ENCODE measurements around the gene DSCAM. TPM values are rescaled to one million over a fixed set of nuclear protein-coding genes. Genes with fewer than 3 reads are reported as not detected.

DSCAM gene
- total RNA-seq, 1 experiment from 2014 or later, result 0.13 TPM

- TF ChIP-seq JUN (CRISPR knock-in tag; IDR thresholded peaks at IDR 0.05) (no peak), TP53 (CRISPR knock-in tag; IDR thresholded peaks at IDR 0.05) (no peak), NFYB (CRISPR knock-in tag; conservative IDR thresholded peaks at IDR 0.05; ENCODE audit: low read depth) (no peak), ZNF138 (CRISPR knock-in tag; conservative IDR thresholded peaks at IDR 0.05) (no peak), MYBL2 (CRISPR knock-in tag; IDR thresholded peaks at IDR 0.05) (no peak), ATF1 (CRISPR knock-in tag; IDR thresholded peaks at IDR 0.05) (no peak), ZNF396 (CRISPR knock-in tag; IDR thresholded peaks at IDR 0.05; ENCODE audit: borderline replicate concordance) (no peak), GRHL2 (CRISPR knock-in tag; IDR thresholded peaks at IDR 0.05; ENCODE audit: insufficient replicate concordance, severe bottlenecking) (no peak), SOX15 (CRISPR knock-in tag; IDR thresholded peaks at IDR 0.05) (no peak), SP1 (CRISPR knock-in tag; conservative IDR thresholded peaks at IDR 0.05) (no peak), GTF2I (CRISPR knock-in tag; conservative IDR thresholded peaks at IDR 0.05) (no peak), TEAD1 (CRISPR knock-in tag; IDR thresholded peaks at IDR 0.05) (no peak), KAT7 (CRISPR knock-in tag; IDR thresholded peaks at IDR 0.05; ENCODE audit: borderline replicate concordance) (no peak), ZNF232 (CRISPR knock-in tag; IDR thresholded peaks at IDR 0.05) (no peak)
- ATAC-seq (no peak), DNase-seq (ENCODE audit: low spot score) (no peak)
- Mint-ChIP-seq H3K4me3 (no peak overlapping the region), H3K36me3 (0 out of 2 replicates have a peak, but pooled peaks cover 3% of the 10 kb centered on the region), H3K27me3 (ENCODE audit: low read depth) (no peaks in the 10 kb centered on the region), H3K27ac (no peak overlapping the region), H3K9me3 (peaks cover 16% of the 10 kb centered on the region), H3K4me1 (peaks cover 3% of the 10 kb centered on the region)
- ChIA-PET CTCF (no interaction called here), POLR2A (no interaction called here)
Observed at GRCh38 chr21:40556442-40556968, 290.5 kb downstream of the DSCAM start.

GRCh38 chr21:40555021-40555528 is 291.9 kb downstream of the DSCAM start:
- POLR2A ChIA-PET, result no interaction called here
- Mint-ChIP-seq H3K36me3 (peaks cover 12% of the 10 kb centered on the region), H3K4me3 (no peak overlapping the region), H3K9me3 (peaks cover 27% of the 10 kb centered on the region), H3K27me3 (ENCODE audit: low read depth) (no peaks in the 10 kb centered on the region), H3K4me1 (peaks cover 10% of the 10 kb centered on the region), H3K27ac (no peak overlapping the region)
- ATAC-seq (no peak), DNase-seq (ENCODE audit: low spot score) (no peak)
- TF ChIP-seq ZNF121 (CRISPR knock-in tag; IDR thresholded peaks at IDR 0.05) (no peak), GTF2I (CRISPR knock-in tag; conservative IDR thresholded peaks at IDR 0.05) (no peak), ELF4 (CRISPR knock-in tag; IDR thresholded peaks at IDR 0.05; ENCODE audit: low read depth) (no peak), TEAD1 (CRISPR knock-in tag; IDR thresholded peaks at IDR 0.05) (no peak), TCF7 (CRISPR knock-in tag; IDR thresholded peaks at IDR 0.05; ENCODE audit: low read depth) (no peak), CREB1 (CRISPR knock-in tag; IDR thresholded peaks at IDR 0.05) (no peak), ESRRA (CRISPR knock-in tag; IDR thresholded peaks at IDR 0.05; ENCODE audit: borderline replicate concordance) (no peak), FOXK1 (CRISPR knock-in tag; IDR thresholded peaks at IDR 0.05) (no peak), EMX1 (CRISPR knock-in tag; IDR thresholded peaks at IDR 0.05) (no peak), ZNF416 (CRISPR knock-in tag; IDR thresholded peaks at IDR 0.05) (no peak), FOXP4 (CRISPR knock-in tag; IDR thresholded peaks at IDR 0.05) (no peak), ATF1 (CRISPR knock-in tag; IDR thresholded peaks at IDR 0.05) (no peak), AR (CRISPR knock-in tag; IDR thresholded peaks at IDR 0.05) (no peak), SMAD4 (CRISPR knock-in tag; IDR thresholded peaks at IDR 0.05) (no peak), NFE2L1 (CRISPR knock-in tag; IDR thresholded peaks at IDR 0.05) (no peak)
- TF ChIP-seq, protein P1, sequence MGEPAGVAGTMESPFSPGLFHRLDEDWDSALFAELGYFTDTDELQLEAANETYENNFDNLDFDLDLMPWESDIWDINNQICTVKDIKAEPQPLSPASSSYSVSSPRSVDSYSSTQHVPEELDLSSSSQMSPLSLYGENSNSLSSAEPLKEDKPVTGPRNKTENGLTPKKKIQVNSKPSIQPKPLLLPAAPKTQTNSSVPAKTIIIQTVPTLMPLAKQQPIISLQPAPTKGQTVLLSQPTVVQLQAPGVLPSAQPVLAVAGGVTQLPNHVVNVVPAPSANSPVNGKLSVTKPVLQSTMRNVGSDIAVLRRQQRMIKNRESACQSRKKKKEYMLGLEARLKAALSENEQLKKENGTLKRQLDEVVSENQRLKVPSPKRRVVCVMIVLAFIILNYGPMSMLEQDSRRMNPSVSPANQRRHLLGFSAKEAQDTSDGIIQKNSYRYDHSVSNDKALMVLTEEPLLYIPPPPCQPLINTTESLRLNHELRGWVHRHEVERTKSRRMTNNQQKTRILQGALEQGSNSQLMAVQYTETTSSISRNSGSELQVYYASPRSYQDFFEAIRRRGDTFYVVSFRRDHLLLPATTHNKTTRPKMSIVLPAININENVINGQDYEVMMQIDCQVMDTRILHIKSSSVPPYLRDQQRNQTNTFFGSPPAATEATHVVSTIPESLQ (CRISPR knock-in tag; IDR thresholded peaks at IDR 0.05), result no peak
- CTCF ChIA-PET, result no interaction called here
